PC-3 (cell line): ENCODE results near the gene SSH3. TPM values are rescaled to one million over a fixed set of nuclear protein-coding genes. Genes with fewer than 3 reads are reported as not detected.

Source experiments
- ATAC-seq: fragments of 200-7000 bp; cut with Tn5 transposase; 2 replicates; pipeline ENCODE4 v1.9.1; 2020; ENCODE audit warnings: mild to moderate bottlenecking, moderate library complexity
- BruUV-seq: library from RNA; stranded (reverse); fragments of 400-500 nt; replicated peaks from 2 replicates; lab custom pipeline; 2021; lab: Mats Ljungman, UMichigan
- CTCF ChIA-PET: fragments of 300-600 bp; sonication (Branson Sonifier 250); formaldehyde crosslinking; loops from one replicate; lab custom pipeline; 2022; ENCODE audit warnings: antibody characterized with exemption; lab: Charles Lee
- POLR2A ChIA-PET: fragments of 300-600 bp; sonication (Branson Sonifier 250); formaldehyde crosslinking; loops from one replicate; lab custom pipeline; 2022; ENCODE audit warnings: antibody characterized with exemption; ENCODE audit not compliant: unreplicated experiment; lab: Charles Lee
- DNase-seq: peaks from one replicate; pipeline ENCODE4 v3.0.0-alpha.2; 2015
- H2AFZ ChIP-seq: fragments of 300-600 bp; sonication (generic); 2 replicates; pipeline ENCODE4 v1.6.0; 2016; ENCODE audit warnings: antibody characterized with exemption, low read length
- H3F3A ChIP-seq: fragments of 300-600 bp; sonication (generic); one replicate; pipeline ENCODE4 v1.6.0; 2017; ENCODE audit warnings: antibody characterized with exemption, low read length, control low read depth, mild to moderate bottlenecking; ENCODE audit not compliant: unreplicated experiment
- H3K27ac ChIP-seq: fragments of 300-600 bp; sonication (generic); 2 replicates; pipeline ENCODE4 v1.5.1; 2016; ENCODE audit warnings: mild to moderate bottlenecking, low read length
- H3K27me3 ChIP-seq: fragments of 300-600 bp; sonication (generic); 2 replicates; pipeline ENCODE4 v1.6.1; 2016; ENCODE audit warnings: low read length, mixed read lengths
- H3K36me3 ChIP-seq: fragments of 300-600 bp; sonication (generic); 2 replicates; pipeline ENCODE4 v1.6.1; 2016; ENCODE audit warnings: low read depth, mixed run types, low read length, mixed read lengths
- H3K4me1 ChIP-seq: fragments of 300-600 bp; sonication (generic); 2 replicates; pipeline ENCODE4 v1.5.1; 2016; ENCODE audit warnings: low read length; ENCODE audit not compliant: insufficient read depth
- H3K4me2 ChIP-seq: fragments of 300-600 bp; sonication (generic); 2 replicates; pipeline ENCODE4 v1.6.0; 2016; ENCODE audit warnings: low read length
- H3K4me3 ChIP-seq: fragments of 300-600 bp; sonication (generic); 2 replicates; pipeline ENCODE4 v1.5.1; 2016; ENCODE audit warnings: mild to moderate bottlenecking, low read length, mixed read lengths
- H3K79me2 ChIP-seq: fragments of 300-600 bp; sonication (generic); 2 replicates; pipeline ENCODE4 v1.6.1; 2017; ENCODE audit warnings: low read length, mixed read lengths
- H3K9ac ChIP-seq: fragments of 300-600 bp; sonication (generic); 2 replicates; pipeline ENCODE4 v1.6.0; 2016; ENCODE audit warnings: mild to moderate bottlenecking, low read length
- H3K9me2 ChIP-seq: fragments of 300-600 bp; sonication (generic); replicated peaks from 2 replicates; pipeline ENCODE4 v1.6.1; 2016; ENCODE audit warnings: mixed run types, low read length, mixed read lengths
- H3K9me3 ChIP-seq: fragments of 300-600 bp; sonication (generic); 2 replicates; pipeline ENCODE4 v1.6.1; 2016; ENCODE audit warnings: low read length, mixed read lengths
- H4K20me1 ChIP-seq: fragments of 300-600 bp; sonication (generic); 2 replicates; pipeline ENCODE4 v1.6.1; 2016; ENCODE audit warnings: low read length, mixed read lengths
- EZH2 ChIP-seq: fragments of 300-600 bp; sonication (generic); IDR thresholded peaks from one replicate; pipeline ENCODE4 v1.6.1; 2017; ENCODE audit warnings: antibody characterized with exemption, mild to moderate bottlenecking, low read length; ENCODE audit not compliant: unreplicated experiment
- EZH2phosphoT487 ChIP-seq: fragments of 300-600 bp; sonication (generic); IDR thresholded peaks from 2 replicates; pipeline ENCODE4 v1.6.1; 2018; ENCODE audit warnings: mild to moderate bottlenecking, antibody characterized with exemption, low read length, borderline replicate concordance
- intact Hi-C: fragments of 100-400 bp; cut with micrococcal nuclease; formaldehyde crosslinking; loops from 2 replicates; pipeline ENCODE4 v1.9.0; 2023
- total RNA-seq: library from RNA; depleted of rRNA; stranded (reverse); fragments of >200 nt; gene quantifications from 2 replicates; pipeline ENCODE4 v1.2.3, GENCODE V29; 2014
- TF ChIP-seq, protein P1 (sequence below): fragments of 300-600 bp; sonication (generic); conservative IDR thresholded peaks from 2 replicates; pipeline ENCODE4 v1.5.1; 2017; ENCODE audit warnings: antibody characterized with exemption, low read depth, mild to moderate bottlenecking, low read length

SSH3 gene
- total RNA-seq, 1 experiment from 2014 or later = 35.1 TPM

DNA sequence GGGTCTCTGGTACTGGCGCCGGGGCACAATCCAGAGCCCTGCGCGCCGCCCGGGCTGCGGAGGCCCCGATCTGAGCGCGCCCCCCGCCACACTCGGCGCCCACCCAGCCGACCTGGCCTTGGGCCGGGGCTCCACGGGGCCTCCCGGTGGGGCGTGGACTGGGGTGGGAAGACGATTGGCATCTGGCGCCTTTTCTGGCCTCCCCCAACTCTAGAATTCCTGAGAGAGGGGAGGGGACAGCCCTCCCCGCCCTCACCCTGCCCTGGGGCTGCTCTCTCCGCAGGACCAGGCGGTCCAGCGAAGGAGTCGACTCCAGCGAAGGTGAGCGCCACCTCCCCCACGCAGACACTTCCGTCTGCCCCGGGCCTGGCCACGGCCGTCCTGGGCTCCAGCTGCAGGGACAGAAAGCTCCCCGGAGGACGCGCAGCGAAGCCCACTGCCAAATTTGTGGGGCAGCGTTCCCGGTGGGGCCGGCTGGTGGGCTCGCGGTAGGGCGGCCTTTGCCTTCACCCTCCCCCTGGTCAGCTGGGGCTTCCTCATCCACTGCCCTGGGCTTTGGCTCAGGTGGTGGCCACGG lies 593 bp downstream of the SSH3 start:
- no peaks in the 10 kb centered on the region for H3K9me2 ChIP-seq
- no TSS peak for BruUV-seq
- peak overlapping the region; percentile 91 for H3K9ac ChIP-seq
- ChIA-PET CTCF (interaction anchor here (2.0 kb wide), 1 partner anchor 14 kb away, joined by 14 read pairs; no protein-coding TSS in a partner anchor), POLR2A (interaction anchor here (0.7 to 1.0 kb wide), 2 partner anchors 11 to 34 kb away, joined by 3 read pairs; no protein-coding TSS in a partner anchor)
- H3F3A ChIP-seq = no peaks in the 10 kb centered on the region
- peak overlapping the region; percentile 93 for H3K4me3 ChIP-seq
- no peaks in the 10 kb centered on the region for H3K9me3 ChIP-seq
- intact Hi-C loops = loop anchor here (1.0 to 5.0 kb wide), 2 partner anchors 8 to 37 kb away; partner anchors contain the start of gene GRK2
- DNase-seq (peak; percentile 63), ATAC-seq (peak; percentile 43)
- H4K20me1 ChIP-seq = no peaks in the 10 kb centered on the region
- H3K27me3 ChIP-seq = no peaks in the 10 kb centered on the region
- H3K4me2 ChIP-seq = peak overlapping the region; percentile 93
- peak overlapping the region; percentile 55 for H3K27ac ChIP-seq
- peaks cover 15% of the 10 kb centered on the region for H3K79me2 ChIP-seq
- peaks cover 12% of the 10 kb centered on the region; the same call in 1 of the 2 replicates for H3K36me3 ChIP-seq
- TF ChIP-seq, protein P1, sequence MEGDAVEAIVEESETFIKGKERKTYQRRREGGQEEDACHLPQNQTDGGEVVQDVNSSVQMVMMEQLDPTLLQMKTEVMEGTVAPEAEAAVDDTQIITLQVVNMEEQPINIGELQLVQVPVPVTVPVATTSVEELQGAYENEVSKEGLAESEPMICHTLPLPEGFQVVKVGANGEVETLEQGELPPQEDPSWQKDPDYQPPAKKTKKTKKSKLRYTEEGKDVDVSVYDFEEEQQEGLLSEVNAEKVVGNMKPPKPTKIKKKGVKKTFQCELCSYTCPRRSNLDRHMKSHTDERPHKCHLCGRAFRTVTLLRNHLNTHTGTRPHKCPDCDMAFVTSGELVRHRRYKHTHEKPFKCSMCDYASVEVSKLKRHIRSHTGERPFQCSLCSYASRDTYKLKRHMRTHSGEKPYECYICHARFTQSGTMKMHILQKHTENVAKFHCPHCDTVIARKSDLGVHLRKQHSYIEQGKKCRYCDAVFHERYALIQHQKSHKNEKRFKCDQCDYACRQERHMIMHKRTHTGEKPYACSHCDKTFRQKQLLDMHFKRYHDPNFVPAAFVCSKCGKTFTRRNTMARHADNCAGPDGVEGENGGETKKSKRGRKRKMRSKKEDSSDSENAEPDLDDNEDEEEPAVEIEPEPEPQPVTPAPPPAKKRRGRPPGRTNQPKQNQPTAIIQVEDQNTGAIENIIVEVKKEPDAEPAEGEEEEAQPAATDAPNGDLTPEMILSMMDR = no peak
- TF ChIP-seq EZH2phosphoT487 (no peak), EZH2 (no peak)
- H3K4me1 ChIP-seq = peaks cover 18% of the 10 kb centered on the region
- H2AFZ ChIP-seq = peak overlapping the region; percentile 54

DNA sequence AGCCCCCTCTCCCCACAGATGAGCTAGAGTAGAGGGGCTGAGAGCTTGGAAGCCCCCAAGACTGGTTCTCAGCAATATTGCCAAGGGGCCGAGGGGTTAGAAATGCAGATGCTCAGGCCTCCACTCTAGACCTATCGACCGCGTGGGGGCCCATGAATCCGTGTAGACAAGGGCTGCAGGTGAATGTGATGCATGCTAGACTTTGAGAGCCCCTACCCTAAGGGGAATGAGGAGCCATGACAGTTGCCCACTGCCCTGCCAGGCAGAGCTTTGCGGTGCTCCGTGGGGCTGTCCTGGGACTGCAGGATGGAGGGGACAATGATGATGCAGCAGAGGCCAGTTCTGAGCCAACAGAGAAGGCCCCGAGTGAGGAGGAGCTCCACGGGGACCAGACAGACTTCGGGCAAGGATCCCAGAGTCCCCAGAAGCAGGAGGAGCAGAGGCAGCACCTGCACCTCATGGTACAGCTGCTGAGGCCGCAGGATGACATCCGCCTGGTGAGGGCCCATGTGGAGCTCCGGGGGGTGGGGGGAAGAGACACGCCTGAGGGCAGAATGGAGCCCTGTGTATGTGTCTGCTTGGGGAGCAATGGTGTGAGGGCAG lies 1.3 kb downstream of the SSH3 start:
- no peak for ATAC-seq
- intact Hi-C loops = loop anchor here (5.0 kb wide), 1 partner anchor 37 kb away; the partner anchor contains the start of gene GRK2

More for the DNA sequence above, 1.3 kb downstream of the SSH3 start:
- TSS peak; percentile 33 for BruUV-seq
- DNase-seq = no peak
- Histone ChIP-seq H3K27ac (no peak overlapping the region; the same call in 1 of the 2 replicates), H3K4me1 (peaks cover 18% of the 10 kb centered on the region), H3K27me3 (no peaks in the 10 kb centered on the region), H3K9me3 (no peaks in the 10 kb centered on the region), H4K20me1 (no peaks in the 10 kb centered on the region), H3K79me2 (peaks cover 15% of the 10 kb centered on the region), H3K4me3 (peak overlapping the region; percentile 93), H3F3A (no peaks in the 10 kb centered on the region), H3K9ac (peak overlapping the region; percentile 91), H3K4me2 (peak overlapping the region; percentile 93), H3K36me3 (peaks cover 11% of the 10 kb centered on the region; the same call in 1 of the 2 replicates), H3K9me2 (no peaks in the 10 kb centered on the region), H2AFZ (peak overlapping the region; percentile 54; the same call in 1 of the 2 replicates)
- CTCF ChIA-PET = no interaction called here
- TF ChIP-seq, protein P1 = no peak
- TF ChIP-seq EZH2 (no peak), EZH2phosphoT487 (no peak)
- POLR2A ChIA-PET = interaction anchor here (0.5 kb wide), 1 partner anchor 13 kb away, joined by 5 read pairs; no protein-coding TSS in a partner anchor
